ENCODE measurements around the gene PLPPR3. TPM values are rescaled to one million over a fixed set of nuclear protein-coding genes. Genes with fewer than 3 reads are reported as not detected.
"Not testable (repeated sequence)": the region's sequence is repeated elsewhere in the genome, so short reads cannot be mapped to it uniquely, and the experiment has no call there.

The PLPPR3 gene
- total RNA-seq, 1 donor: 0.36 TPM

DNA sequence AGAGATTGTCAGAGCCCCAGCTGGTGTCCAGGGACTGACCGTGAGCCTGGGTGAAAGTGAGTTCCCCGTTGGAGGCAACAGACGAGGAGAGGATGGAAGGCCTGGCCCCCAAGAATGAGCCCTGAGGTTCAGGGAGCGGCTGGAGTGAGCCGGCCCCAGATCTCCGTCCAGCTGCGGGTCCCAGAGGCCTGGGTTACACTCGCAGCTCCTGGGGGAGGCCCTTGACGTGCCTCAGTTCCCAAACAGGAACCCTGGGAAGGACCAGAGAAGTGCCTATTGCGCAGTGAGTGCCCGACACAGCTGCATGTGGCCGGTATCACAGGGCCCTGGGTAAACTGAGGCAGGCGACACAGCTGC is 29.2 kb upstream of the PLPPR3 start:
- Histone ChIP-seq H3K79me2 (ENCODE audit: insufficient read depth, low read length) (no peaks in the 10 kb centered on the region), H3K9me3 (ENCODE audit: low read depth, low read length) (no peaks in the 10 kb centered on the region), H3K4me3 (ENCODE audit: insufficient read depth, low read length) (peak overlapping the region; percentile 49), H4K20me1 (ENCODE audit: insufficient read depth, low read length) (no peaks in the 10 kb centered on the region), H3K4me2 (ENCODE audit: insufficient read depth, low read length) (peak overlapping the region; percentile 65), H3K27ac (ENCODE audit: low read depth, low read length) (no peak overlapping the region), H3K27me3 (ENCODE audit: insufficient read depth, low read length) (peaks cover 23% of the 10 kb centered on the region), H2AFZ (ENCODE audit: low read length) (peak overlapping the region; percentile 81), H3K4me1 (ENCODE audit: insufficient read depth, low read length) (peaks cover 3% of the 10 kb centered on the region), H3K36me3 (ENCODE audit: insufficient read depth, low read length) (no peaks in the 10 kb centered on the region)
- DNase-seq (ENCODE audit: insufficient read length, low spot score, missing footprints): no peak
- TF ChIP-seq, protein P1, sequence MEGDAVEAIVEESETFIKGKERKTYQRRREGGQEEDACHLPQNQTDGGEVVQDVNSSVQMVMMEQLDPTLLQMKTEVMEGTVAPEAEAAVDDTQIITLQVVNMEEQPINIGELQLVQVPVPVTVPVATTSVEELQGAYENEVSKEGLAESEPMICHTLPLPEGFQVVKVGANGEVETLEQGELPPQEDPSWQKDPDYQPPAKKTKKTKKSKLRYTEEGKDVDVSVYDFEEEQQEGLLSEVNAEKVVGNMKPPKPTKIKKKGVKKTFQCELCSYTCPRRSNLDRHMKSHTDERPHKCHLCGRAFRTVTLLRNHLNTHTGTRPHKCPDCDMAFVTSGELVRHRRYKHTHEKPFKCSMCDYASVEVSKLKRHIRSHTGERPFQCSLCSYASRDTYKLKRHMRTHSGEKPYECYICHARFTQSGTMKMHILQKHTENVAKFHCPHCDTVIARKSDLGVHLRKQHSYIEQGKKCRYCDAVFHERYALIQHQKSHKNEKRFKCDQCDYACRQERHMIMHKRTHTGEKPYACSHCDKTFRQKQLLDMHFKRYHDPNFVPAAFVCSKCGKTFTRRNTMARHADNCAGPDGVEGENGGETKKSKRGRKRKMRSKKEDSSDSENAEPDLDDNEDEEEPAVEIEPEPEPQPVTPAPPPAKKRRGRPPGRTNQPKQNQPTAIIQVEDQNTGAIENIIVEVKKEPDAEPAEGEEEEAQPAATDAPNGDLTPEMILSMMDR (IDR thresholded peaks at IDR 0.05; ENCODE audit: extremely low read depth, low read depth, low read length): no peak

DNA sequence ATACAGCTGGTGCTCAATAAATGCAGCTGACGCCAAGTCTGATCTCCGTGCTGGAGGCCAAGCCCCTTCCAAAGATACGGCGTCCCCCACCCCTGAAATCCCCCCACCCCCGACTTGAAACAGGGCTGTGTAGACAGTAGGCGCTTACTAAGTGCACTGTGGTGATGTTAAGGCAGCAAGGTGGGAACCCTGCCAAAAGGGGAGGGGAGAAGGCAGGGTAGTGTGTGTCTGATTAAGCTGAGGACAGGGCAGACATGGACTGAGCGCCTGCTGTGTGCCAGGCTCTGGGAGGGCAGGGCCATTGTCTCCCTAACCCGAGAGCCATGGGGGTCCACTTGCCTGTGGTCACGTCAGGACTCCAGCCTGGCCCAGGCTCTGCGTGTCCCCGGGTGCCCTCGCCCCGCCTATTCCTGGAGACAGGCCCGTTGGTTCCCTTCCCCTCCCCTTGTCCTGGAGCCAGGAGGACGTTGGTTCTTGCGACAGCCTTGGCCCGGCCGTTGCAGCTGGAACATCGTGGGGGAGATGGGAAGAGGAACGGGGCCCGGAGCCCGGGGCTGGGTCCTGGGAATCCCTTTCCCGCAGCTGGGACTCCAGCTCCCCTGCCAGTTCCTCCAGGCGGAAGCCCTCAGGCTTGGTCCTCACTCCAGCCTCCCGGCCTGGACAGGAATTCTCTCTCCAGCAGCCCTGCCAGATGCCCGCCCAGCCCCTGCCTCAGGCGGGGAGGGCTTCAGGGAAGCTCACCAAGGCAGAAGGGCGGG is 28.6 kb upstream of the PLPPR3 start:
- no peaks in the 10 kb centered on the region for H3K36me3 ChIP-seq (ENCODE audit: insufficient read depth, low read length)
- H2AFZ ChIP-seq (ENCODE audit: low read length): peak overlapping the region; percentile 81
- peak; percentile 99 for DNase-seq (ENCODE audit: insufficient read length, low spot score, missing footprints)
- no peak overlapping the region for H3K27ac ChIP-seq (ENCODE audit: low read depth, low read length)
- peak overlapping the region; percentile 65 for H3K4me2 ChIP-seq (ENCODE audit: insufficient read depth, low read length)
- H3K27me3 ChIP-seq (ENCODE audit: insufficient read depth, low read length): peaks cover 23% of the 10 kb centered on the region
- H3K79me2 ChIP-seq (ENCODE audit: insufficient read depth, low read length): no peaks in the 10 kb centered on the region
- no peaks in the 10 kb centered on the region for H4K20me1 ChIP-seq (ENCODE audit: insufficient read depth, low read length)
- peak overlapping the region; percentile 49 for H3K4me3 ChIP-seq (ENCODE audit: insufficient read depth, low read length)
- H3K4me1 ChIP-seq (ENCODE audit: insufficient read depth, low read length): peaks cover 3% of the 10 kb centered on the region
- TF ChIP-seq, protein P1 (IDR thresholded peaks at IDR 0.05; ENCODE audit: extremely low read depth, low read depth, low read length): no peak
- H3K9me3 ChIP-seq (ENCODE audit: low read depth, low read length): no peaks in the 10 kb centered on the region

DNA sequence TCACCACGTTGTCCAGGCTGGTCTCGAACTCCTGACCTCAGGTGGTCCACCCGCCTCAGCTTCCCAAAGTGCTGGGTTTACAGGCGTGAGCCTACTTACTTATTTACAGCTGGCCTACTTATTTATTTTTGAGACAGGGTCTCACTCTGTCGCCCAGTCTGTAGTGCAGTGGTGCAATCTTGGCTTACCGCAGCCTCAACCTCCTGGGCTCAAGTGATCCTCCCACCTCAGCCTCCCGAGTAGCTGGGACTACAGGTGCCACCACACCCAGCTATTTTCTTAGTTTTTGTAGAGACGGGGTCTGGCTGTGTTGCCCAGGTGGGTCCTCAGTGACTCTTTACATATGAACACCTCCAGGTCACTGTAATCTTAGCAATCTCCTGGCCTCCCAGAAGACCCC is 27.4 kb upstream of the PLPPR3 start:
- H3K27ac ChIP-seq (ENCODE audit: low read depth, low read length); H3K4me1 ChIP-seq (ENCODE audit: insufficient read depth, low read length); H3K4me2 ChIP-seq (ENCODE audit: insufficient read depth, low read length); DNase-seq (ENCODE audit: insufficient read length, low spot score, missing footprints); H3K79me2 ChIP-seq (ENCODE audit: insufficient read depth, low read length); H3K36me3 ChIP-seq (ENCODE audit: insufficient read depth, low read length); H4K20me1 ChIP-seq (ENCODE audit: insufficient read depth, low read length); H3K4me3 ChIP-seq (ENCODE audit: insufficient read depth, low read length); H2AFZ ChIP-seq (ENCODE audit: low read length); H3K9me3 ChIP-seq (ENCODE audit: low read depth, low read length): not testable (repeated sequence)
- peaks cover 27% of the 10 kb centered on the region for H3K27me3 ChIP-seq (ENCODE audit: insufficient read depth, low read length)

DNA sequence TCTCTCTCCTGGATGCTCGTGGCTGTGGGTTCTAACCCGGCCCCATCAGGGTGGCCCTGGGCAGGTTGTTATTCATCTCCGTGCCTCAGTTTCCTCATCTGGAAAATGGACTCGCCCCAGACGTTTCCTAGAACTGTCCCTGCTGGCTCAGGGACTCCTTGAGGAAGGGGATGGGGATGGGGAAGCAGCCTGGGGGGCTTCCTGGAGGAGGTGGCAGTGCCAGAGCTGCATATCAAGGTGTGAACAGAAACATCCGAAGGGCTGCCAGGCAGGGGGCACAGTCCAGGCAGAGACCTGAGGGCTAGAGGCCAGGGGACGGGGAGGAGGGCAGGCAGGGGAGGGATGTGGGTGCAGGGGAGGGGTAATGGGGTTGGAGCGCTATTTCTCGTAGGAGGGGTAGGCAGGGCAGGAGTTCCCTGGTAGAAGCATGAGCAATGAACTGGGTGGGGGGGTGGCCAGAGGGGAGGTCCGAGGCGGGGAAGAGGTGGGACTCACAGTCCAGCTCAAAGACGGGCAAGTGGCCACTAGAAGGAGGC is 26.7 kb upstream of the PLPPR3 start:
- Histone ChIP-seq H3K4me2 (ENCODE audit: insufficient read depth, low read length) (no peak overlapping the region), H3K79me2 (ENCODE audit: insufficient read depth, low read length) (no peaks in the 10 kb centered on the region), H3K4me3 (ENCODE audit: insufficient read depth, low read length) (no peak overlapping the region), H3K9me3 (ENCODE audit: low read depth, low read length) (no peaks in the 10 kb centered on the region), H4K20me1 (ENCODE audit: insufficient read depth, low read length) (no peaks in the 10 kb centered on the region), H3K36me3 (ENCODE audit: insufficient read depth, low read length) (no peaks in the 10 kb centered on the region), H3K27me3 (ENCODE audit: insufficient read depth, low read length) (peaks cover 32% of the 10 kb centered on the region), H3K27ac (ENCODE audit: low read depth, low read length) (no peak overlapping the region), H3K4me1 (ENCODE audit: insufficient read depth, low read length) (peaks cover 3% of the 10 kb centered on the region), H2AFZ (ENCODE audit: low read length) (no peak overlapping the region)
- DNase-seq (ENCODE audit: insufficient read length, low spot score, missing footprints): no peak
- TF ChIP-seq, protein P1 (IDR thresholded peaks at IDR 0.05; ENCODE audit: extremely low read depth, low read depth, low read length): no peak
